Upper lobe of right lung (tissue), 1 donor: ENCODE data around the gene WNK4. TPM values are rescaled to one million over a fixed set of nuclear protein-coding genes. Genes with fewer than 3 reads are reported as not detected.
A peak's percentile ranks its signal among the peaks of the same experiment; 100 is the strongest.

Experiments
- ATAC-seq: fragments of 200-7000 bp; cut with Tn5 transposase; one replicate; pipeline ENCODE4 v1.9.1; 2020; ENCODE audit warnings: mild to moderate bottlenecking, moderate library complexity
- DNase-seq: peaks from one replicate; pipeline ENCODE4 v3.0.0-alpha.2; 2020
- H3K27ac ChIP-seq: fragments of 200-600 bp; one replicate; pipeline ENCODE4 v1.8.0; 2022
- H3K27me3 ChIP-seq: fragments of 200-600 bp; one replicate; pipeline ENCODE4 v1.8.0; 2022; ENCODE audit warnings: mild to moderate bottlenecking
- H3K36me3 ChIP-seq: fragments of 200-600 bp; one replicate; pipeline ENCODE4 v1.8.0; 2022
- H3K4me1 ChIP-seq: fragments of 200-600 bp; one replicate; pipeline ENCODE4 v1.8.0; 2022
- H3K4me3 ChIP-seq: fragments of 200-600 bp; one replicate; pipeline ENCODE4 v1.8.0; 2022; ENCODE audit warnings: mild to moderate bottlenecking
- H3K9me3 ChIP-seq: fragments of 200-600 bp; one replicate; pipeline ENCODE4 v1.8.0; 2022
- CTCF ChIP-seq: fragments of 200-600 bp; IDR thresholded peaks from one replicate; pipeline ENCODE4 v1.8.0; 2022; ENCODE audit warnings: antibody characterized with exemption
- intact Hi-C: fragments of 100-400 bp; cut with DNase I; formaldehyde crosslinking; loops from one replicate; pipeline ENCODE4 v1.11.0; 2022
- total RNA-seq: library from RNA; stranded (reverse); fragmentation: NEBNext Ultra II Directional; extraction: Animal tissue kit (Norgen Biotek cat#: 25700); gene quantifications from one replicate; pipeline ENCODE4 v1.2.1, GENCODE V29; 2021
- donor health status: DM: no; HTN: yes; CAD: no; lungs with severe emphysema.

Gene WNK4
- total RNA-seq, 1 donor from 2014 or later = 0.38 TPM

DNA sequence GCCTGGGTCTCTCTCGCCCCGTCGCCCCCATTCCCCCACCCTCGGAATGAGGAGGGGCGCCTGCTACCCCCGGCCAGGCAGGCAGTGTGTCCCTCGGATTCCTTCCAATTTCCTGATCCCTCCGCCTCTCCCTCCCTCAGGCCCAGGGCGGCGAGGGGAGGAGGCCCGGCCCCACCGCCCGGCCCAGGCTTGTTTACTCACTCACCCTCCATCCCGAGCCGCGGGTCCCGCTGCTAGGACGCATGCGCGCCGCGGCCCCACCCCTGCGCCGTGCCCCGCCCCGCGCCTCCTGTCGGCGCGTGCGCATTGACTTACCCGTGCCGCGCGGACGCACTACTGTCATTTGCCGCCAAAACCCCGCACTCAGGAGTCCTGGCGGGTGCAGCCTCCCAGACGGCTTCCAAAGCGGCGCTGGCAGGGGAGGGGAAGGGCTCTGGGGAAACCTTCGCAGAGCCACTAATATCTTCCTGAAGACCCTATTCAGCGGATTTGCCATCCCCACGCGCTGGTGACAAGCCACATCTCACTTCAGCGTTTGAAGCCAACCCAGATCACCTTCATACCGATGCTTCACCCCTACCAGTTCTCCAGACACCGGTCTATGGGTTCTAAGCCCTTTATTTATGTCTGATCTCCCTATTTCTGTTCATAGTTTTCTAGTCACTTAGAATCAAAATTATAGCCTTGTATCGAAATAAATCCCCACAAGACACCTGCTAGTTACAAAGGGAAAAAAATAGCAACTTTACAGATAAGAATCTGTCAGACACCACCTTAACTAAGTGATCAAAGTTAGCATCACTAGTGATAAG lies 35.4 kb upstream of the WNK4 start, which contains the start of gene EZH1:
EZH1 (minus strand) TSS at position 235 of the 812 bp plus-strand sequence. CDS start 16,099 bp downstream, outside the sequence.
- Histone ChIP-seq H3K4me1 (peaks cover 24% of the 10 kb centered on the region), H3K27me3 (no peaks in the 10 kb centered on the region), H3K27ac (peak within 1 kb of the TSS; percentile 91), H3K36me3 (no peaks in the 10 kb centered on the region), H3K4me3 (peak within 1 kb of the TSS; percentile 79), H3K9me3 (no peaks in the 10 kb centered on the region)
- no peak for TF ChIP-seq CTCF
- DNase-seq (peak; percentile 95), ATAC-seq (peak; percentile 97)
- intact Hi-C loops = no loop called here

DNA sequence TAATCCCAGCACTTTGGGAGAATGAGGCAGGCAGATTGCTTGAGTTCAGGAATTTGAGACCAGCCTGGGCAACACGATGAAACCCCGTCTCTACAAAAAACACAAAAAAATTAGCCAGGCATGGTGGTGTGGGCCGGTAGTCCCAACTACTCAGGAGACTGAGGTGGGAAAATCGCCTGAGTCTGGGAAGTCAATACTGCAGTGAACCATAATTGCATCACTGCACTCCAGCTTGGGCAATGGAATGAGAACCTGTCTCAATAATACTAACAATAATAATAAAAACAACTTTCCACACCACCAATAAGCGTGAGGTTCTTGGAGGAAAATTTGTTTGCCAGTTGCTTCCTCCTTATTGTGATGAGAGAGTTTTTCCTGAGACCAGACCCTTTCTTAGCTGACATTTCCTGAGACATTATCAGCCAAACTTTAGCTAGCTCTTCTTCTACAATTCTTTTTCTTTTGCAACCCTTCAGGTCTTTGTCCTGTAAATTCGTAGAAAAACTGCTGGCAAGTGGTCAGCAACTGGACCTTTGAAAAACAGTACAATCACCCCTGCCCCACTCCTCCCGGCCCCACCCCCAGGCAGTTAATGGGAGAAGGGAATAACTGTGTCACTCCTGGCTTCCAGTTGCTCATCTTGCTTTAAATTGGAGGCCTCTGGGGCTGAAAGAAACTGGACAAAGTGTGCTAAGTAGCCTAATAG lies 32.1 kb upstream of the WNK4 start:
- DNase-seq (no peak), ATAC-seq (no peak)
- H3K9me3 ChIP-seq = no peaks in the 10 kb centered on the region
- no peak for TF ChIP-seq CTCF
- H3K27ac ChIP-seq = peak overlapping the region; percentile 45
- intact Hi-C loops = no loop called here
- H3K27me3 ChIP-seq = no peaks in the 10 kb centered on the region
- H3K4me1 ChIP-seq = peaks cover 32% of the 10 kb centered on the region
- no peak overlapping the region for H3K4me3 ChIP-seq
- H3K36me3 ChIP-seq = no peaks in the 10 kb centered on the region

- intact Hi-C loops = no loop called here
- DNase-seq = no peak
- no peak for TF ChIP-seq CTCF
- no peak overlapping the region for H3K4me3 ChIP-seq
- H3K27me3 ChIP-seq = no peaks in the 10 kb centered on the region
- peaks cover 24% of the 10 kb centered on the region for H3K4me1 ChIP-seq
- H3K36me3 ChIP-seq = no peaks in the 10 kb centered on the region
- H3K27ac ChIP-seq = peak overlapping the region; percentile 45
- no peak for ATAC-seq
- H3K9me3 ChIP-seq = no peaks in the 10 kb centered on the region
These were observed 31.3 kb upstream of the WNK4 start for GRCh38 chr17:42748908-42749798.

GRCh38 chr17:42750739-42751344 lies 29.6 kb upstream of the WNK4 start:
- no peaks in the 10 kb centered on the region for H3K9me3 ChIP-seq
- peaks cover 21% of the 10 kb centered on the region for H3K4me1 ChIP-seq
- H3K4me3 ChIP-seq = no peak overlapping the region
- H3K27me3 ChIP-seq = no peaks in the 10 kb centered on the region
- no peak for TF ChIP-seq CTCF
- intact Hi-C loops = no loop called here
- H3K36me3 ChIP-seq = no peaks in the 10 kb centered on the region
- DNase-seq (no peak), ATAC-seq (peak; percentile 72)
- no peak overlapping the region for H3K27ac ChIP-seq

DNA sequence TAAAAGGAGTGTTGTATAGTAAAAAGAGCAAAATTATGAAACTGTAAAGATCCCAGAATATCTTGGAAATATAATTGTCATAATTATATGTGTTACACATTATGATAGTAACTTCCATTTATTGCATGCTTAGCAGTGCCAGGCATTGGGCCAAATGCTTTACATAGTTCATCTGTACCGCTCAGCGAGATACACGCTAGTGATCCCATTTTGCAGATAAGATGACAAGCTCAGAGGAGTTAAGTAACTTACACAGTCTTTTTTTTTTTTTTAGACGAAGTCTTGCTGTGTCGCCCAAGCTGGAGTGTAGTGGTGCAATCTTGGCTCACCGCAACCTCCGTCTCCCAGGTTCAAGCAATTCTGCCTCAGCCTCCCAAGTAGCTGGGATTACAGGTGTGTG lies 28.8 kb upstream of the WNK4 start:
- DNase-seq = no peak
- Histone ChIP-seq H3K9me3 (no peaks in the 10 kb centered on the region), H3K27me3 (no peaks in the 10 kb centered on the region), H3K4me1 (peaks cover 21% of the 10 kb centered on the region), H3K36me3 (no peaks in the 10 kb centered on the region), H3K27ac (no peak overlapping the region), H3K4me3 (no peak overlapping the region)
- intact Hi-C loops = no loop called here
- no peak for TF ChIP-seq CTCF
- ATAC-seq = no peak
